ENCODE data around the gene RPL38. TPM values are rescaled to one million over a fixed set of nuclear protein-coding genes. Genes with fewer than 3 reads are reported as not detected.

The RPL38 gene
- total RNA-seq, 6 experiments from 2014 or later: 161 to 313 (median 282) TPM

DNA sequence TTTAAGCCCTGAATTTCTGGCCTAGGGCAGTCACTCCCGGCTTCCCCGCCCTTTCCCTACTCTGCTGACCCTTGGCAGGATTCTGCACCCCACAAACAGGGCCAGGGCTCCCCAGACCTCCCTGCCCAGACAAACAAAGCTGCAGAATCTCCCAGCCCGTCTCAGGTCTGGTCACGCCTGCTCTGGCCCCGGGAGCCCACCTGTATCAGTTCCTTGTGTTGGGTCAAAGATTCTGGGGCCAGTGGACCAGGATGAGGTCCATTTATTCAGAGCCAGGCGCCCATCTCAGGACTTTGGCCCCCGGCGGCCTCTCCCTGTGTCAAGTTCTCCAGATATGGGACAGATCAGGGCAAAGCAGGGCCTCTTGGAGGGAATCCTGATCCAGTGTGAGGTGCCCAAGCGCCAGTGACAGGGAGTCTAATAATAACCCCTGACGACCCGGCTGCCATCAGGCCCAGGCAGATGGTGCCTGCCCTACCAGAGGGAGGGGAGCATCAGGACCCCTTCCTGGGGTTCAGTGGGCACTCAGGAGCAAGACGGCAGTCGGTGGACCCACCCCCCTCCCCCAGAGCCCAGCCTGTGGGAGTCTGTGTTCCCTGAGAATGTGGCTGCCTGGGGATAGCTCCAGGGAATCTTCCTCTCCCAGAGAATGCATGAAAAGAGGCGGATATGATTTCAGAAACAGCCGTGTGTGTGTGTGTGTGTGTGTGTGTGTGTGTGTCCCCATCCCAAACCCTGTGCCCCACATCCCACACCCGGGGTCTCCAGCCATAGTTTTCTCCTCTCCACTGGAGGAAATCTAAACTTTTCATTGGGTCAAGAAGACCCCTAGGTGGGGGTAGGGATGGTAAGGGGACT, 11.2 kb downstream of the RPL38 start:
- DNase-seq (no peak), ATAC-seq (no peak)
- Histone ChIP-seq H3K4me3 (no peak overlapping the region), H3K27me3 (no peaks in the 10 kb centered on the region), H3K36me3 (peaks cover 0 to 6% (median 2%) of the 10 kb centered on the region in 4 donors), H3K9me3 (no peaks in the 10 kb centered on the region), H3K27ac (no peak overlapping the region), H3K4me1 (peaks cover 0 to 16% (median 6%) of the 10 kb centered on the region in 4 donors)
- 69% methylated on average over 6 of the region's 16 CpGs for WGBS (ENCODE audit: insufficient coverage, low coverage, low lambda C conversion rate, missing lambda C conversion rate)
- TF ChIP-seq, protein P1, sequence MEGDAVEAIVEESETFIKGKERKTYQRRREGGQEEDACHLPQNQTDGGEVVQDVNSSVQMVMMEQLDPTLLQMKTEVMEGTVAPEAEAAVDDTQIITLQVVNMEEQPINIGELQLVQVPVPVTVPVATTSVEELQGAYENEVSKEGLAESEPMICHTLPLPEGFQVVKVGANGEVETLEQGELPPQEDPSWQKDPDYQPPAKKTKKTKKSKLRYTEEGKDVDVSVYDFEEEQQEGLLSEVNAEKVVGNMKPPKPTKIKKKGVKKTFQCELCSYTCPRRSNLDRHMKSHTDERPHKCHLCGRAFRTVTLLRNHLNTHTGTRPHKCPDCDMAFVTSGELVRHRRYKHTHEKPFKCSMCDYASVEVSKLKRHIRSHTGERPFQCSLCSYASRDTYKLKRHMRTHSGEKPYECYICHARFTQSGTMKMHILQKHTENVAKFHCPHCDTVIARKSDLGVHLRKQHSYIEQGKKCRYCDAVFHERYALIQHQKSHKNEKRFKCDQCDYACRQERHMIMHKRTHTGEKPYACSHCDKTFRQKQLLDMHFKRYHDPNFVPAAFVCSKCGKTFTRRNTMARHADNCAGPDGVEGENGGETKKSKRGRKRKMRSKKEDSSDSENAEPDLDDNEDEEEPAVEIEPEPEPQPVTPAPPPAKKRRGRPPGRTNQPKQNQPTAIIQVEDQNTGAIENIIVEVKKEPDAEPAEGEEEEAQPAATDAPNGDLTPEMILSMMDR (IDR thresholded peaks at IDR 0.05): no peak
- no peak for TF ChIP-seq POLR2A (IDR thresholded peaks at IDR 0.05)
- intact Hi-C loops (cut with DNase I): no loop called here

DNA sequence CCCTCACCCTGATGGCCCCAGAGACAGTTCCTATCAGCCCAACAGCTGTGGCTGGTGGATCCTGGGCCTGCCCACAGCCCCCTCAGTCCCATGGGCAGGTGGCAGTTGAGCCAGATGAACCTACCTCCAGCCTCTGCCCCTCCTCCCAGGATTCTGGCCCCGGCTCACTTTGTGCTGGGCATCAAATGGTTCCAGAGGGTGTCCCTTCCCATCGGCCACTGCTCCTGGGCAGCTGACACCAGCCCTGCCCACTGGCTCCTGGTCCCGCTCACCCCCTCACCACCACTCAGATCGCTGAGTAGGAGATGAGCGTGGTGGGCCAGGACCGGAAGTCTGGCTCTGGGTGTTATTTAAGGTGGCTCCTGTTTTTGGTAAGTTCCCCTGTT, 11.9 kb downstream of the RPL38 start:
- 67% methylated on average over 3 of the region's 6 CpGs for WGBS (ENCODE audit: insufficient coverage, low coverage, low lambda C conversion rate, missing lambda C conversion rate)

DNA sequence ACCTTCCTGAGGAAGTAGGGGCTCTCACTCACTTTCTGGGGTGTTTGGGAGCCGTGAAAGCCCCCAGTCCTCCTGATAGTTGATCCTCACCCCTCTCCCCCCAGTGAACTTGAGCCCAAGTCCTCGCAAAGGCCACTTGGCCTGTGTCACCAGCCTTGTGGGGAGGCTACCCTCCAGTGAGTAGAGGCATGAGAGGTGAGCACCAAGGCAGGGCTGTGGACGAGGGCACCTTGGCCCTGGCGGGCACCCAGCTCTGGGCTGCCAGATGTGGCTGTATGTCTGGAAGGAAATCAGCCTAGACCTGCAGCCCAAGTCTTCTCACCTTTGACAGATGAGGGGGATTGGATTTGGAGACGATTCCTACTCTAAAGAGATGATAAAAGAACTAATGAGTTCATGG, 13.0 kb downstream of the RPL38 start:
- TF ChIP-seq, protein P1 (IDR thresholded peaks at IDR 0.05): no peak
- no peak for TF ChIP-seq POLR2A (IDR thresholded peaks at IDR 0.05)
- DNase-seq: no peak
- no peak for ATAC-seq
- intact Hi-C loops (cut with DNase I): no loop called here
- Histone ChIP-seq H3K9me3 (no peaks in the 10 kb centered on the region), H3K27ac (no peak overlapping the region), H3K36me3 (no peaks in the 10 kb centered on the region), H3K4me1 (peaks cover 0 to 16% (median 4%) of the 10 kb centered on the region in 4 donors), H3K4me3 (no peak overlapping the region), H3K27me3 (no peaks in the 10 kb centered on the region)
- WGBS (ENCODE audit: insufficient coverage, low coverage, low lambda C conversion rate, missing lambda C conversion rate): 74% methylated on average over 3 of the region's 5 CpGs

More for the DNA sequence above, 11.9 kb downstream of the RPL38 start:
- DNase-seq (no peak), ATAC-seq (no peak)
- Histone ChIP-seq H3K36me3 (peaks cover 0 to under 1% (median 0%) of the 10 kb centered on the region in 4 donors), H3K4me3 (no peak overlapping the region), H3K27ac (no peak overlapping the region), H3K9me3 (no peaks in the 10 kb centered on the region), H3K4me1 (peaks cover 0 to 16% (median 6%) of the 10 kb centered on the region in 4 donors), H3K27me3 (no peaks in the 10 kb centered on the region)
- no peak for TF ChIP-seq POLR2A (IDR thresholded peaks at IDR 0.05)
- TF ChIP-seq, protein P1 (IDR thresholded peaks at IDR 0.05): no peak
- intact Hi-C loops (cut with DNase I): no loop called here

DNA sequence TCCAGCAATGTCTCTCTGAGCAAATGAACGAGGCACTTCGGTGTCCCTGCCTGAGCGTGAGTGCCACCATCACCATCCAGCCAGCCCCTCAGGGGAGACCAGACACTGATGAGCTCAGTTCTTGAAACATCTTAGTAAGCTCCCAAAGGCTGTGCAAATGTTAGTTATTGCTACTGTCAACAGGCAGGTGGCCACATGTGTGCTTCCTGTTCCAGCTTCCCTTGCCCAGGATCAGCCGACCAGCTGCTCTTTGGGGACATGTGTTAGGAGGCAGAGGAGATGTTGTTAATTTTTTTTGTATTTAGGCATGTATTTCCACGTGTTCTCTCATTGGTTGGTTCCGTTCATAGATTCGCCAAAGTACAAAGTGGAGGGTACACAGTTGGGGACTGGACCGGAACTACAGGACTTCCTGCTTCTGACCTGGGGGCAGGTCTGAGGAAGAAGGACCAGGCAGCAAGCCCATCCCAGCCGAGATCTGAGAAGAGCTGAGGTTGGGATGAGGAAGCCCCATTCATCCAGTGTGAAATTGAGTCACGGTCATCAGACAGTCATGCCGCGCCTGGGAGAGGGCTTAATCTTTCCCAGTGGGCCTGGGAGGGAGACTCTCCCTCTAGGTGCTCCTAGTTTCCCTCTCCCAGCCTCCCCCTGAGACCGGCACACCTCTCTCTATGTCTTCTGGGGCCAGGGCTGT, 13.7 kb downstream of the RPL38 start:
- Histone ChIP-seq H3K4me3 (no peak overlapping the region), H3K27ac (no peak overlapping the region), H3K4me1 (peaks cover 0 to 12% (median 2%) of the 10 kb centered on the region in 4 donors), H3K9me3 (no peaks in the 10 kb centered on the region), H3K36me3 (no peaks in the 10 kb centered on the region), H3K27me3 (no peaks in the 10 kb centered on the region)
- ATAC-seq: no peak
- WGBS (ENCODE audit: insufficient coverage, low coverage, low lambda C conversion rate, missing lambda C conversion rate): 50% methylated on average over 5 of the region's 13 CpGs
- no peak for DNase-seq
- no peak for TF ChIP-seq POLR2A (IDR thresholded peaks at IDR 0.05)
- TF ChIP-seq, protein P1 (IDR thresholded peaks at IDR 0.05): no peak
- intact Hi-C loops (cut with DNase I): no loop called here

All from right lobe of liver (tissue), 6 donors.